Hematopoietic multipotent progenitor cell treated with erythropoietin and hydrocortisone succinate and interleukin-3 and kit ligand, for 4 days (in vitro differentiated cells): ENCODE data around the gene SLC22A12.

Source experiments
- DNase-seq: peaks from one replicate; pipeline ENCODE4 v3.0.0-alpha.2; 2015

SLC22A12 gene

GRCh38 chr11:64605656-64606585, 14.9 kb downstream of the SLC22A12 start:
- DNase-seq, result no peak

GRCh38 chr11:64606796-64607380, 15.9 kb downstream of the SLC22A12 start:
- DNase-seq, result no peak

- no peak for DNase-seq
Measured at GRCh38 chr11:64607381-64607985, 16.5 kb downstream of the SLC22A12 start.

GRCh38 chr11:64608046-64608445, 17.0 kb downstream of the SLC22A12 start:
- no peak for DNase-seq

GRCh38 chr11:64608636-64609035, 17.6 kb downstream of the SLC22A12 start:
- no peak for DNase-seq

GRCh38 chr11:64609436-64610047, 18.5 kb downstream of the SLC22A12 start:
- peak; percentile 60 for DNase-seq

GRCh38 chr11:64610596-64610995, 19.6 kb downstream of the SLC22A12 start:
- DNase-seq, result no peak

- no peak for DNase-seq
Measured at GRCh38 chr11:64611176-64611575, 20.2 kb downstream of the SLC22A12 start.

- peak; percentile 71 for DNase-seq
Measured at GRCh38 chr11:64611869-64612646, 21.0 kb downstream of the SLC22A12 start.

GRCh38 chr11:64613648-64614047, 22.6 kb downstream of the SLC22A12 start:
- no peak for DNase-seq

- DNase-seq, result no peak
Measured at GRCh38 chr11:64614917-64615316, 23.9 kb downstream of the SLC22A12 start.

GRCh38 chr11:64616817-64617216, 25.8 kb downstream of the SLC22A12 start:
- DNase-seq, result no peak

GRCh38 chr11:64619196-64619595, 28.2 kb downstream of the SLC22A12 start:
- DNase-seq, result no peak

GRCh38 chr11:64619811-64620380, 28.9 kb downstream of the SLC22A12 start:
- peak; percentile 55 for DNase-seq

GRCh38 chr11:64620381-64620971, 29.5 kb downstream of the SLC22A12 start:
- peak; percentile 44 for DNase-seq

GRCh38 chr11:64621283-64622019, 30.4 kb downstream of the SLC22A12 start:
- DNase-seq, result peak; percentile 30

- no peak for DNase-seq
Measured at GRCh38 chr11:64622681-64623080, 31.7 kb downstream of the SLC22A12 start.

GRCh38 chr11:64624883-64625481, 34.0 kb downstream of the SLC22A12 start:
- peak; percentile 90 for DNase-seq

- no peak for DNase-seq
Measured at GRCh38 chr11:64626637-64627036, 35.6 kb downstream of the SLC22A12 start.

GRCh38 chr11:64627371-64627770, 36.4 kb downstream of the SLC22A12 start:
- DNase-seq, result no peak

- DNase-seq, result no peak
Measured at GRCh38 chr11:64628596-64628995, 37.6 kb downstream of the SLC22A12 start.
